SK-N-SH treated with all-trans-retinoic acid at 6 μM for 48 hours (cell line): ENCODE measurements around the gene MYEOV.

Experiments used
- ARNTL ChIP-seq: fragments of 450-650 bp; formaldehyde crosslinking; IDR thresholded peaks from 2 replicates; pipeline ENCODE4 v1.5.0; 2020; ENCODE audit warnings: low read depth, mild to moderate bottlenecking, moderate library complexity, borderline replicate concordance
- CSDC2 ChIP-seq: fragments of 250-450 bp; sonication (Bioruptor Pico); IDR thresholded peaks from 2 replicates; pipeline ENCODE4 v1.5.0; 2020; ENCODE audit warnings: mild to moderate bottlenecking, moderate library complexity
- CSRNP3 ChIP-seq: fragments of 250-450 bp; sonication (Bioruptor Pico); IDR thresholded peaks from 2 replicates; pipeline ENCODE4 v1.5.1; 2021; ENCODE audit warnings: mild to moderate bottlenecking, moderate library complexity
- GLIS3 ChIP-seq: fragments of 250-450 bp; sonication (Bioruptor Pico); IDR thresholded peaks from 2 replicates; pipeline ENCODE4 v1.5.0; 2020; ENCODE audit warnings: mild to moderate bottlenecking, moderate library complexity
- OSR1 ChIP-seq: fragments of 250-450 bp; sonication (Bioruptor Pico); IDR thresholded peaks from 2 replicates; pipeline ENCODE4 v1.8.0; 2022; ENCODE audit warnings: moderate library complexity, mild to moderate bottlenecking, inconsistent platforms
- PATZ1 ChIP-seq: fragments of 250-450 bp; sonication (Bioruptor Pico); IDR thresholded peaks from 2 replicates; pipeline ENCODE4 v1.8.0; 2020; ENCODE audit warnings: mild to moderate bottlenecking, moderate library complexity, borderline replicate concordance
- ZFP3 ChIP-seq: fragments of 250-450 bp; sonication (Bioruptor Pico); IDR thresholded peaks from 2 replicates; pipeline ENCODE4 v1.5.0; 2020; ENCODE audit warnings: mild to moderate bottlenecking, moderate library complexity
- ZFP30 ChIP-seq: fragments of 450-650 bp; formaldehyde crosslinking; IDR thresholded peaks from 2 replicates; pipeline ENCODE4 v1.5.0; 2022; ENCODE audit warnings: mild to moderate bottlenecking, moderate library complexity
- ZNF565 ChIP-seq: fragments of 450-650 bp; formaldehyde crosslinking; conservative IDR thresholded peaks from 2 replicates; pipeline ENCODE4 v1.5.0; 2020; ENCODE audit warnings: low read depth, mild to moderate bottlenecking, moderate library complexity
- ZNF70 ChIP-seq: fragments of 450-650 bp; formaldehyde crosslinking; IDR thresholded peaks from 2 replicates; pipeline ENCODE4 v1.5.0; 2020; ENCODE audit warnings: mild to moderate bottlenecking, moderate library complexity

GRCh38 chr11:69319255-69320106, 25.5 kb downstream of the MYEOV start:
- TF ChIP-seq ZFP30 (CRISPR knock-in tag) (no peak), ZNF70 (no peak), GLIS3 (CRISPR knock-in tag) (no peak), ZNF565 (CRISPR knock-in tag) (no peak), ZFP3 (CRISPR knock-in tag) (no peak), PATZ1 (CRISPR knock-in tag) (no peak), CSDC2 (no peak), CSRNP3 (CRISPR knock-in tag) (no peak), ARNTL (CRISPR knock-in tag) (no peak), OSR1 (CRISPR knock-in tag) (no peak)
